Endothelial cell of umbilical vein (primary cell): Measurements from ENCODE around the gene LRRC7.

Experiments used
- CTCF ChIP-seq, 2 donors: IDR thresholded peaks; 1 replicate in 1 of 2; 2 replicates in 1 of 2; pipeline ENCODE4 v1.5.1; 2011; ENCODE audit warnings: low read length in 2 of 2, mild to moderate bottlenecking in 2 of 2, moderate library complexity in 2 of 2, control low read depth in 1 of 2, inconsistent platforms in 1 of 2, low read depth in 1 of 2; ENCODE audit not compliant: insufficient read depth in 1 of 2; ENCODE audit errors: extremely low read depth in 1 of 2
- EZH2 ChIP-seq: IDR thresholded peaks from 2 replicates; pipeline ENCODE4 v1.6.1; 2012; ENCODE audit warnings: borderline replicate concordance, low read depth, mild to moderate bottlenecking, moderate library complexity, low read length, inconsistent platforms; ENCODE audit not compliant: severe bottlenecking
- MAX ChIP-seq: IDR thresholded peaks from 2 replicates; pipeline ENCODE4 v1.6.1; 2011; ENCODE audit not compliant: insufficient read depth, insufficient read length
- POLR2A ChIP-seq: IDR thresholded peaks from 2 replicates; pipeline ENCODE4 v1.6.1; 2012; ENCODE audit warnings: low read depth, mild to moderate bottlenecking, control low read depth, low read length
- POLR2AphosphoS5 ChIP-seq: IDR thresholded peaks from 2 replicates; pipeline ENCODE4 v1.6.1; 2012; ENCODE audit warnings: low read depth, mild to moderate bottlenecking, control low read depth, low read length, moderate library complexity; ENCODE audit not compliant: insufficient read depth

DNA sequence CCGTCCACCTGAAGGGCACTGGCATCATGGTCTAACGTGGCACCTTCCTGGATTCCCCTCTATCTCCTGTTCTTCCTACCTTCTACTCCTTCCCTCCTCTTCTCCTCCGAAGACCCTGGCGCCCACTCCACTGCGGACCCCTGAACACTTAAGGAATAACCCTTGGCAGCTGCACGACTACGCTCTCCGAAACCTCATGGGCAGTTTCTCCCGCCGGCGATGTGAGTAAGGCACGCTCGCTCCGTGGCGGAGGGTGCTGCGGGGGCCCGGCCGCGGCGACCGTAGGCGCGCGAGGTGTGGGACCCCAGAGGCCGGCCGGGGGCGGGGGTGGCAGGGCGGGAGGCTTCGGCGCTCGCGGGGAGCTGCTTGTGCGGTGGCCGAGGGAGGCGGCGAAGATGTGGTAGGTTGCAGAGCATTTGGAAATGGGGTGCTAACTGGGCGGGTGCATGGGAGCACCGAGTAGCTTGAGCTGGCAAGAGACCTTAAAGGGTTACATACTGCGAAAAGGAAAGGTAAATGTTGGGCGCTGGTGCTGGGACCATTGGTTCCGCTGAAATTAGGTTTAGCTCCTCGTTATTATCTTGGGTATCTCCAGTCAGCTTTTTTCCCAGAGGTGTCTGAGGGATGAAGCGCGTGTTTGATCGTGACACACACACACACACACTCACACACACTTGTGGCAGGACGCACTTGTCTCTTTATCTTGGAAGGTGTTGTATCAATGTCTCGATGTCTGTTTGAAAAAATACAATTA is 876 bp downstream of the LRRC7 start:
- TF ChIP-seq CTCF (IDR thresholded peaks at IDR 0.05; ENCODE audit: extremely low read depth in 1 of 2, insufficient read depth in 1 of 2, low read depth in 1 of 2, low read length in 2 of 2) (no peak), MAX (no peak), POLR2AphosphoS5 (no peak), EZH2 (peak; percentile 48), POLR2A (no peak)
